B cell (primary cell): ENCODE data around the gene COL1A1.

ENCODE experiments used
- CTCF ChIP-seq: fragments of 200-600 bp; IDR thresholded peaks from one replicate; pipeline ENCODE4 v1.8.0; 2022; ENCODE audit warnings: antibody characterized with exemption, mild to moderate bottlenecking
- EZH2 ChIP-seq: IDR thresholded peaks from 2 replicates; pipeline ENCODE4 v1.6.1; 2012; ENCODE audit warnings: borderline replicate concordance, low read depth, mild to moderate bottlenecking, moderate library complexity, low read length; ENCODE audit not compliant: insufficient read depth, poor library complexity, severe bottlenecking

GRCh38 chr17:50177983-50178834, 23.2 kb downstream of the COL1A1 start:
- TF ChIP-seq CTCF (peak; percentile 60), EZH2 (no peak)
